ENCODE measurements around the gene PHLPP2.
"Not testable (repeated sequence)": the region's sequence is repeated elsewhere in the genome, so short reads cannot be mapped to it uniquely, and the experiment has no call there.

The PHLPP2 gene

DNA sequence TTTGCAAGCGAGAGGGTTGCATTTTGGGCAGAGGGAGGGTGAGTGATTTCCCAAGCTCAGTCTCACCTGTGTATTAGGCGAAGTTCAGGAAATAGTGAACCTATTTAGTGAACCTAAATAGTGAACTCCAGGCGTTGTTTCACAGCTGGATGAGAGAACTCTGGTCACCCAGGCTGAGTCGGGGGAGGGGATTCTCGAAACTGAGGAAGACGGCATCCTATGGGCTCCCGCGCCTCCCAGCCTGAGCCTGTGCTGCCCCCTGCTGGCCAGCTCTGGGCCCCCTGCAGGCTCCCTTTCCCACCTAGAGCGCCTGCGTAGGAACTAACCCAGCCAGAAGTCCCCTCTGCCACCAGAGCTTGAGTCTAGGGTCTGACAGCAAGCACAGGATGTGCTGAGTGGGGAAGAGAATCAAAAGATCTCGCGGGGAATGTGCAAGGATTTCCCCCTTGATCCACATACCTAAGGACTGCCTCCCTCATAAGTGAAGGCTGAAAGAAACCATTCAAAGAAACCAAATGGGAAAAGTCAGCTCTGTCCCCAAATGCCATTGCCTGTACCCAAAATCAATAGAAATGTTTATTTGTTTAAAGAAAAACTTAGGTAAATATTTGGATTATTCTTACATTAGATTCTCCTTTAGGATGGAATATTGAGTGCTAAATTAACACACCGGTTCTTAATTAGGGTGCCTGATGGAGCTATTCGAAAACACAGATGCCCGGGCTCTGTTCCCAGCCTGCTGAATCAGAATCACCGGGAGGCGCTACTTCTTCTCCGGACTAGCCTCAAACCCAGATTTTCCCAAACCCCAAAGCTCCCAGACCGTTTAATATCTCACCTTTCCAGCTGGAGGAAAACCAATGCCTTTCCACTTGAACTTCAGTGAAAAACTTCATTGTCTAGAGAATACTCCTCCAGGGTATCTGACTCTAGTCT lies 113.3 kb downstream of the PHLPP2 start:
- peak; percentile 43 for DNase-seq

DNA sequence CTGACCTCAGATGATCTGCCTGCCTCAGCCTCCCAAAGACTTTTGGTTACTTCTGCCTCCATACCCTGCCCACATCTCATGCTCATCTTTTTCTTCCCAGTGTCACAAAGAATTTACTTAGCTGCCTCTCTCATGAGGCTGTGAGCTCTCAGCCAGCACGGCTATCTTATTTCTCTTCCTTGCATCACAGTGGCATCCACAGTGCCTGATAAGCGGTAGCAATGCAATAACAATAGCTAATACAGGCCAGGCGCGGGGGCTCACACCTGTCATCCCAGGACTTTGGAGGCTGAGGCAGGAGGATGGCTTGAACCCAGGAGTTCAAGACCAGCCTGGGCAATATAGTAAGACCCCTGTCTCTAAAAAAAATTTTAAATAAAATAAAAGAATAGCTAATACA lies 114.1 kb downstream of the PHLPP2 start:
- DNase-seq: no peak

GRCh38 chr16:71609066-71609465 lies 115.4 kb downstream of the PHLPP2 start:
- DNase-seq: no peak

GRCh38 chr16:71600822-71601221 lies 123.7 kb downstream of the PHLPP2 start:
- no peak for DNase-seq

- DNase-seq: not testable (repeated sequence)
These were observed 126.1 kb downstream of the PHLPP2 start for GRCh38 chr16:71598426-71598825.

- DNase-seq: not testable (repeated sequence)
These were observed 129.1 kb downstream of the PHLPP2 start for GRCh38 chr16:71595340-71595826.

Measured in fibroblast of skin of abdomen (primary cell).